HepG2 (cell line): ENCODE measurements around the gene CNTN2. TPM values are rescaled to one million over a fixed set of nuclear protein-coding genes. Genes with fewer than 3 reads are reported as not detected.

Source experiments
- ATAC-seq: fragments of 200-7000 bp; cut with Tn5 transposase; 3 replicates; pipeline ENCODE4 v1.9.1; 2020; ENCODE audit warnings: mild to moderate bottlenecking, moderate library complexity
- BruUV-seq: library from RNA; stranded (reverse); fragments of 400-500 nt; replicated peaks from 2 replicates; lab custom pipeline; 2021; lab: Mats Ljungman, UMichigan
- CTCF ChIA-PET: fragments of 300-600 bp; formaldehyde crosslinking; extraction: SDS; loops from one replicate; lab custom pipeline; 2021; ENCODE audit warnings: low total read pairs, inconsistent platforms, low intra/inter-chr PET ratio; lab: Yijun Ruan, JAX
- POLR2A ChIA-PET: fragments of 350-600 bp; sonication (Branson Sonifier 250); formaldehyde crosslinking; loops from one replicate; lab custom pipeline; 2020; ENCODE audit warnings: antibody characterized with exemption, inconsistent platforms; lab: Yijun Ruan, JAX
- DNase-seq: peaks from one replicate; pipeline ENCODE4 v3.0.0-alpha.2; 2015; ENCODE audit warnings: low spot score
- FAIRE-seq: peaks from 3 replicates; lab custom pipeline; 2011; peaks lifted over from hg19 to GRCh38; lab: Jason Lieb, UNC
- H2AFZ ChIP-seq: one replicate; pipeline ENCODE4 v1.6.1; 2011; ENCODE audit warnings: low read length, inconsistent platforms
- H3K27ac ChIP-seq: fragments of 300-600 bp; 3 replicates; pipeline ENCODE4 v1.8.0; 2011; ENCODE audit warnings: mixed run types, mild to moderate bottlenecking, mixed read lengths, low read length, inconsistent platforms; ENCODE audit not compliant: insufficient read depth; ENCODE audit errors: extremely low read length
- H3K27me3 ChIP-seq, 2 experiments: fragments of 200-600 bp in 1 of 2; 2 replicates in 1 of 2; 3 replicates in 1 of 2; pipeline versions ENCODE4 v1.6.0 to v1.8.0; 2011; ENCODE audit warnings: low read length in 2 of 2, mild to moderate bottlenecking in 2 of 2, moderate library complexity in 2 of 2, inconsistent platforms in 1 of 2; ENCODE audit not compliant: insufficient read depth in 2 of 2, control insufficient read depth in 1 of 2
- H3K36me3 ChIP-seq, 2 experiments: fragments of 200-600 bp in 1 of 2; replicated peaks in 1 of 2; 2 replicates in 1 of 2; 3 replicates in 1 of 2; pipeline versions ENCODE4 v1.5.1 to v1.8.0; 2011; ENCODE audit warnings: low read length in 2 of 2, inconsistent platforms in 1 of 2; ENCODE audit not compliant: insufficient read depth in 2 of 2, control insufficient read depth in 1 of 2
- H3K4me1 ChIP-seq: 2 replicates; pipeline ENCODE4 v1.5.1; 2012; ENCODE audit warnings: low read length, inconsistent platforms; ENCODE audit not compliant: insufficient read depth
- H3K4me2 ChIP-seq: 2 replicates; pipeline ENCODE4 v1.6.0; 2011; ENCODE audit warnings: low read depth, low read length, inconsistent platforms
- H3K4me3 ChIP-seq, 3 experiments: fragments of 200-600 bp in 1 of 3; sonication (generic), shearing (Covaris generic) in 1 of 3; replicated peaks in 1 of 3; 2 replicates each; pipeline ENCODE4 v1.5.1; 2011 to 2016; ENCODE audit warnings: low read length in 3 of 3, inconsistent platforms in 2 of 3, low read depth in 2 of 3, mild to moderate bottlenecking in 2 of 3, control low read depth in 1 of 3, mixed read lengths in 1 of 3; ENCODE audit not compliant: insufficient read depth in 1 of 3
- H3K79me2 ChIP-seq: one replicate; pipeline ENCODE4 v1.6.1; 2011; ENCODE audit warnings: low read length, inconsistent platforms; ENCODE audit not compliant: insufficient read depth
- H3K9ac ChIP-seq: 2 replicates; pipeline ENCODE4 v1.6.0; 2011; ENCODE audit warnings: mild to moderate bottlenecking, low read depth, low read length, inconsistent platforms; ENCODE audit not compliant: insufficient read depth
- H3K9me3 ChIP-seq: 2 replicates; pipeline ENCODE4 v1.5.1; 2012; ENCODE audit warnings: mild to moderate bottlenecking, low read length
- H4K20me1 ChIP-seq: 2 replicates; pipeline ENCODE4 v1.6.0; 2011; ENCODE audit warnings: inconsistent platforms, mild to moderate bottlenecking, low read length, moderate library complexity; ENCODE audit not compliant: insufficient read depth
- GATAD1 ChIP-seq: IDR thresholded peaks from 2 replicates; pipeline ENCODE4 v1.6.1; 2016; ENCODE audit warnings: missing genetic modification reagents, missing compliant biosample characterization
- HOXA3 ChIP-seq: sonication (generic); formaldehyde crosslinking; IDR thresholded peaks from 2 replicates; pipeline ENCODE4 v1.5.0; 2020; ENCODE audit warnings: missing genetic modification reagents
- REPIN1 ChIP-seq: sonication (generic); formaldehyde crosslinking; IDR thresholded peaks from 2 replicates; pipeline ENCODE4 v1.8.0; 2022; ENCODE audit warnings: missing genetic modification reagents, low read depth, mild to moderate bottlenecking, borderline replicate concordance
- TBX3 ChIP-seq: fragments of 450-650 bp; IDR thresholded peaks from 2 replicates; pipeline ENCODE4 v1.6.1; 2017; ENCODE audit warnings: antibody characterized with exemption, mild to moderate bottlenecking, inconsistent platforms, borderline replicate concordance
- ZFP62 ChIP-seq: sonication (generic); formaldehyde crosslinking; IDR thresholded peaks from 2 replicates; pipeline ENCODE4 v1.4.0; 2020; ENCODE audit warnings: missing genetic modification reagents
- WGBS: methylation state at CpG from one replicate; pipeline ENCODE4 v1.1.6; 2017; ENCODE audit warnings: low lambda C conversion rate; 5-methylcytosine and 5-hydroxymethylcytosine counted together
- in situ Hi-C: cut with HindIII; loops from 2 replicates; pipeline ENCODE4 v1.10.0; 2017; ENCODE audit warnings: low pct_unique_long_range_greater_than_20kb; ENCODE audit not compliant: extremely low pct_ligation_motif_present
- intact Hi-C: fragments of 100-400 bp; cut with micrococcal nuclease; formaldehyde crosslinking; loops from one replicate; pipeline ENCODE4 v1.10.0; 2022; ENCODE audit not compliant: unreplicated experiment
- polyA plus RNA-seq, 8 experiments: library from polyadenylated mRNA; depleted of rRNA in 3 of 8; stranded (reverse) in 7 of 8; unstranded in 1 of 8; fragments of >200 nt; fragmentation: Illumina TruSeq in 4 of 8; extraction: Trizol in 4 of 8; gene quantifications; 2 replicates each; pipeline versions ENCODE4 v1.2.1 to v1.2.3, GENCODE V29; 2011 to 2016; ENCODE audit warnings: low read depth in 4 of 8, missing spikeins in 1 of 8, mixed read lengths in 1 of 8; ENCODE audit not compliant: insufficient read depth in 1 of 8
- total RNA-seq, 5 experiments: library from RNA; depleted of rRNA; stranded (reverse); fragments of >200 nt; fragmentation: Illumina TruSeq; extraction: Trizol; gene quantifications; 2 replicates each; pipeline ENCODE4 v1.2.3, GENCODE V29; 2016; ENCODE audit warnings: low read depth in 1 of 5
- TF ChIP-seq, protein P1 (sequence below), 2 experiments: fragments of 450-650 bp in 1 of 2; sonication (generic) in 1 of 2; formaldehyde crosslinking in 1 of 2; IDR thresholded peaks; 2 replicates each; pipeline versions ENCODE4 v1.6.1 to v1.8.0; 2016 to 2022; ENCODE audit warnings: antibody characterized with exemption in 1 of 2, mild to moderate bottlenecking in 1 of 2, missing genetic modification reagents in 1 of 2
- TF ChIP-seq, protein P2 (sequence below): sonication (generic); formaldehyde crosslinking; IDR thresholded peaks from 2 replicates; pipeline ENCODE4 v1.4.0; 2020; ENCODE audit warnings: missing genetic modification reagents, borderline replicate concordance

The CNTN2 gene
- total and polyA plus RNA-seq, 2 of the 13 experiments (the other 11 are each of a cell fraction or from before 2014, with no cell fraction given), result not detected

DNA sequence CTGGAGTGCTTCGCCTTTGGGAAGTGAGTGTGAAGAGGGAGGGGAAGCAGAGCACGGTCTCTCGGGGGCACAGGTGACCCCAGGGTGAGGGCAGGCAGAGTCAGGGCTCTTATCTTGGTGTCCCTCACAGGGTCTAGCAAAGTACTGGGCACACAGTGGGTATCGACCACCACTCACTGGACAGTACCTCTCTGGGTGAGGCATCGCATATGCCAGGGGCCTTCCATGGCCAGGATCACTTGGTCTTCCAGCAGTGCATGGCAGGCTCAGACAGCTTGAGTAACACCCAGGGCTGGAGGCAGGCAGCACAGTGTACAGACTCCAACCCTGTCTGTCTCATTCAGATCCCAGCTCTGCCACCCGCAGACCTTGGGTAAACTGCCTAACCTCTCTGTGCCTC is 16.6 kb downstream of the CNTN2 start (continued):
- TF ChIP-seq, protein P1, sequence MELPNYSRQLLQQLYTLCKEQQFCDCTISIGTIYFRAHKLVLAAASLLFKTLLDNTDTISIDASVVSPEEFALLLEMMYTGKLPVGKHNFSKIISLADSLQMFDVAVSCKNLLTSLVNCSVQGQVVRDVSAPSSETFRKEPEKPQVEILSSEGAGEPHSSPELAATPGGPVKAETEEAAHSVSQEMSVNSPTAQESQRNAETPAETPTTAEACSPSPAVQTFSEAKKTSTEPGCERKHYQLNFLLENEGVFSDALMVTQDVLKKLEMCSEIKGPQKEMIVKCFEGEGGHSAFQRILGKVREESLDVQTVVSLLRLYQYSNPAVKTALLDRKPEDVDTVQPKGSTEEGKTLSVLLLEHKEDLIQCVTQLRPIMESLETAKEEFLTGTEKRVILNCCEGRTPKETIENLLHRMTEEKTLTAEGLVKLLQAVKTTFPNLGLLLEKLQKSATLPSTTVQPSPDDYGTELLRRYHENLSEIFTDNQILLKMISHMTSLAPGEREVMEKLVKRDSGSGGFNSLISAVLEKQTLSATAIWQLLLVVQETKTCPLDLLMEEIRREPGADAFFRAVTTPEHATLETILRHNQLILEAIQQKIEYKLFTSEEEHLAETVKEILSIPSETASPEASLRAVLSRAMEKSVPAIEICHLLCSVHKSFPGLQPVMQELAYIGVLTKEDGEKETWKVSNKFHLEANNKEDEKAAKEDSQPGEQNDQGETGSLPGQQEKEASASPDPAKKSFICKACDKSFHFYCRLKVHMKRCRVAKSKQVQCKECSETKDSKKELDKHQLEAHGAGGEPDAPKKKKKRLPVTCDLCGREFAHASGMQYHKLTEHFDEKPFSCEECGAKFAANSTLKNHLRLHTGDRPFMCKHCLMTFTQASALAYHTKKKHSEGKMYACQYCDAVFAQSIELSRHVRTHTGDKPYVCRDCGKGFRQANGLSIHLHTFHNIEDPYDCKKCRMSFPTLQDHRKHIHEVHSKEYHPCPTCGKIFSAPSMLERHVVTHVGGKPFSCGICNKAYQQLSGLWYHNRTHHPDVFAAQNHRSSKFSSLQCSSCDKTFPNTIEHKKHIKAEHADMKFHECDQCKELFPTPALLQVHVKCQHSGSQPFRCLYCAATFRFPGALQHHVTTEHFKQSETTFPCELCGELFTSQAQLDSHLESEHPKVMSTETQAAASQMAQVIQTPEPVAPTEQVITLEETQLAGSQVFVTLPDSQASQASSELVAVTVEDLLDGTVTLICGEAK (IDR thresholded peaks at IDR 0.05), result no peak
- TF ChIP-seq, protein P1 (CRISPR knock-in tag; IDR thresholded peaks at IDR 0.05), result no peak
- no peak for TF ChIP-seq GATAD1

- no peaks in the 10 kb centered on the region for H3K36me3 ChIP-seq
- H3K4me2 ChIP-seq, result no peak overlapping the region
- 43% methylated on average over 3 of the region's 10 CpGs for WGBS
- H3K27ac ChIP-seq, result no peak overlapping the region
- no peak for DNase-seq
- no peaks in the 10 kb centered on the region for H3K4me1 ChIP-seq
- H3K79me2 ChIP-seq, result no peaks in the 10 kb centered on the region
- ChIA-PET POLR2A (no interaction called here), CTCF (interaction anchor here (2.3 to 4.2 kb wide), 2 partner anchors 72 to 85 kb away, joined by 14 to 41 read pairs; no protein-coding TSS in a partner anchor)
- BruUV-seq, result no TSS peak
- no peak for FAIRE-seq
- no peaks in the 10 kb centered on the region for H3K9me3 ChIP-seq
- no peak overlapping the region for H3K4me3 ChIP-seq
- no peak for ATAC-seq
- H3K27me3 ChIP-seq, result peaks cover 1 to 47% of the 10 kb centered on the region in 2 experiments; a peak in 3 of 5 replicates
- H4K20me1 ChIP-seq, result no peaks in the 10 kb centered on the region
- intact Hi-C loops, result loop anchor here (1.0 to 2.0 kb wide), 2 partner anchors 71 to 196 kb away; no protein-coding TSS in a partner anchor
- in situ Hi-C loops, result loop anchor here (5.0 to 10.0 kb wide), 2 partner anchors 83 to 194 kb away; no protein-coding TSS in a partner anchor
- H2AFZ ChIP-seq, result no peak overlapping the region
- H3K9ac ChIP-seq, result no peak overlapping the region
- TF ChIP-seq, protein P2, sequence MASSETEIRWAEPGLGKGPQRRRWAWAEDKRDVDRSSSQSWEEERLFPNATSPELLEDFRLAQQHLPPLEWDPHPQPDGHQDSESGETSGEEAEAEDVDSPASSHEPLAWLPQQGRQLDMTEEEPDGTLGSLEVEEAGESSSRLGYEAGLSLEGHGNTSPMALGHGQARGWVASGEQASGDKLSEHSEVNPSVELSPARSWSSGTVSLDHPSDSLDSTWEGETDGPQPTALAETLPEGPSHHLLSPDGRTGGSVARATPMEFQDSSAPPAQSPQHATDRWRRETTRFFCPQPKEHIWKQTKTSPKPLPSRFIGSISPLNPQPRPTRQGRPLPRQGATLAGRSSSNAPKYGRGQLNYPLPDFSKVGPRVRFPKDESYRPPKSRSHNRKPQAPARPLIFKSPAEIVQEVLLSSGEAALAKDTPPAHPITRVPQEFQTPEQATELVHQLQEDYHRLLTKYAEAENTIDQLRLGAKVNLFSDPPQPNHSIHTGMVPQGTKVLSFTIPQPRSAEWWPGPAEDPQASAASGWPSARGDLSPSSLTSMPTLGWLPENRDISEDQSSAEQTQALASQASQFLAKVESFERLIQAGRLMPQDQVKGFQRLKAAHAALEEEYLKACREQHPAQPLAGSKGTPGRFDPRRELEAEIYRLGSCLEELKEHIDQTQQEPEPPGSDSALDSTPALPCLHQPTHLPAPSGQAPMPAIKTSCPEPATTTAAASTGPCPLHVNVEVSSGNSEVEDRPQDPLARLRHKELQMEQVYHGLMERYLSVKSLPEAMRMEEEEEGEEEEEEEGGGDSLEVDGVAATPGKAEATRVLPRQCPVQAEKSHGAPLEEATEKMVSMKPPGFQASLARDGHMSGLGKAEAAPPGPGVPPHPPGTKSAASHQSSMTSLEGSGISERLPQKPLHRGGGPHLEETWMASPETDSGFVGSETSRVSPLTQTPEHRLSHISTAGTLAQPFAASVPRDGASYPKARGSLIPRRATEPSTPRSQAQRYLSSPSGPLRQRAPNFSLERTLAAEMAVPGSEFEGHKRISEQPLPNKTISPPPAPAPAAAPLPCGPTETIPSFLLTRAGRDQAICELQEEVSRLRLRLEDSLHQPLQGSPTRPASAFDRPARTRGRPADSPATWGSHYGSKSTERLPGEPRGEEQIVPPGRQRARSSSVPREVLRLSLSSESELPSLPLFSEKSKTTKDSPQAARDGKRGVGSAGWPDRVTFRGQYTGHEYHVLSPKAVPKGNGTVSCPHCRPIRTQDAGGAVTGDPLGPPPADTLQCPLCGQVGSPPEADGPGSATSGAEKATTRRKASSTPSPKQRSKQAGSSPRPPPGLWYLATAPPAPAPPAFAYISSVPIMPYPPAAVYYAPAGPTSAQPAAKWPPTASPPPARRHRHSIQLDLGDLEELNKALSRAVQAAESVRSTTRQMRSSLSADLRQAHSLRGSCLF (CRISPR knock-in tag), result no peak
- TF ChIP-seq REPIN1 (CRISPR knock-in tag) (no peak), ZFP62 (CRISPR knock-in tag) (no peak), HOXA3 (no peak), TBX3 (no peak)
These were observed 17.7 kb downstream of the CNTN2 start for GRCh38 chr1:205060746-205061145.
